ENCODE measurements around the gene VPS18.

The VPS18 gene

GRCh38 chr15:40900256-40901052, 6.2 kb downstream of the VPS18 start:
- no peak for DNase-seq (ENCODE audit: low read depth in 2 of 2)

- DNase-seq (ENCODE audit: low read depth in 2 of 2), result no peak
These were observed 6.8 kb downstream of the VPS18 start for GRCh38 chr15:40901053-40901443.

GRCh38 chr15:40902605-40903561, 8.6 kb downstream of the VPS18 start:
- DNase-seq (ENCODE audit: low read depth in 2 of 2), result no peak

GRCh38 chr15:40904552-40905201, 10.4 kb downstream of the VPS18 start:
- no peak for DNase-seq (ENCODE audit: low read depth in 2 of 2)

GRCh38 chr15:40906091-40906990, 12.1 kb downstream of the VPS18 start:
- DNase-seq (ENCODE audit: low read depth in 2 of 2), result peak; percentile 77 to 78

- peak; percentile 35 to 53 for DNase-seq (ENCODE audit: low read depth in 2 of 2)
These were observed 12.9 kb downstream of the VPS18 start for GRCh38 chr15:40906991-40907802.

- no peak for DNase-seq (ENCODE audit: low read depth in 2 of 2)
These were observed 13.8 kb downstream of the VPS18 start for GRCh38 chr15:40908095-40908494.

- DNase-seq (ENCODE audit: low read depth in 2 of 2), result no peak
These were observed 15.7 kb downstream of the VPS18 start for GRCh38 chr15:40909662-40910630.

- DNase-seq (ENCODE audit: low read depth in 2 of 2), result no peak
These were observed 16.9 kb downstream of the VPS18 start for GRCh38 chr15:40911141-40911540.

GRCh38 chr15:40911693-40912092, 17.4 kb downstream of the VPS18 start:
- DNase-seq (ENCODE audit: low read depth in 2 of 2), result no peak

GRCh38 chr15:40912478-40912877, 18.2 kb downstream of the VPS18 start:
- no peak for DNase-seq (ENCODE audit: low read depth in 2 of 2)

- no peak for DNase-seq (ENCODE audit: low read depth in 2 of 2)
These were observed 19.8 kb downstream of the VPS18 start for GRCh38 chr15:40914013-40914412.

- no peak for DNase-seq (ENCODE audit: low read depth in 2 of 2)
These were observed 20.2 kb downstream of the VPS18 start for GRCh38 chr15:40914486-40914885.

GRCh38 chr15:40915116-40915661, 20.9 kb downstream of the VPS18 start:
- no peak for DNase-seq (ENCODE audit: low read depth in 2 of 2)

- DNase-seq (ENCODE audit: low read depth in 2 of 2), result no peak
These were observed 21.4 kb downstream of the VPS18 start for GRCh38 chr15:40915679-40916078.

- DNase-seq (ENCODE audit: low read depth in 2 of 2), result no peak
These were observed 23.3 kb downstream of the VPS18 start for GRCh38 chr15:40917585-40917984.

- no peak for DNase-seq (ENCODE audit: low read depth in 2 of 2)
These were observed 24.0 kb downstream of the VPS18 start for GRCh38 chr15:40918146-40918798.

- DNase-seq (ENCODE audit: low read depth in 2 of 2), result no peak
These were observed 24.6 kb downstream of the VPS18 start for GRCh38 chr15:40918799-40919392.
